Stimulated activated CD4-positive, alpha-beta T cell treated with anti-CD3 and anti-CD28 coated beads, Interleukin-1b, Interleukin-23, amount 100 ng/mL, for 1 hour (primary cell): ENCODE results near the gene PTPRO.

Experiments
- DNase-seq, 2 donors: peaks; one replicate each; pipeline ENCODE4 v3.0.0-alpha.2; 2020; ENCODE audit warnings: low read depth in 2 of 2

PTPRO gene

GRCh38 chr12:15350643-15351042 is 28.3 kb downstream of the PTPRO start:
- DNase-seq: no peak

DNA sequence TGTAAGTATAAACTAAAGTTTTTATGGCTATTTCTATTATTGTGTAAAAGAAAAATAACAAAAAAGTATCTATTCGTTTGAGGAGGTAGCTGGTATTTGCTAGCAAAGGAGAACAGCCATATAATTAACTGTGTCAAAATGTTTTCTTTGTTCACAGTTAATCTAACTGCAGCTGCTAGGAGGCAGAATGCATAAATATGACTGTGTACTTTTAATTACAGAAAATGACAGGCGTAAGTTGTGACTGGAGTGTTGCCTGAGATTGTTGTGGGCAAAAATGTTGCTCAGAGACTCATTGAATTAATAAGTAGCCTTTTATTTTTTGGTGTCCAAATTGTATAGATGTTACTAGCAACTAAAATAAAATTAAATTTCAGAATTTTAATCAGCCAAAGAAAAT is 33.5 kb downstream of the PTPRO start:
- DNase-seq: no peak

DNA sequence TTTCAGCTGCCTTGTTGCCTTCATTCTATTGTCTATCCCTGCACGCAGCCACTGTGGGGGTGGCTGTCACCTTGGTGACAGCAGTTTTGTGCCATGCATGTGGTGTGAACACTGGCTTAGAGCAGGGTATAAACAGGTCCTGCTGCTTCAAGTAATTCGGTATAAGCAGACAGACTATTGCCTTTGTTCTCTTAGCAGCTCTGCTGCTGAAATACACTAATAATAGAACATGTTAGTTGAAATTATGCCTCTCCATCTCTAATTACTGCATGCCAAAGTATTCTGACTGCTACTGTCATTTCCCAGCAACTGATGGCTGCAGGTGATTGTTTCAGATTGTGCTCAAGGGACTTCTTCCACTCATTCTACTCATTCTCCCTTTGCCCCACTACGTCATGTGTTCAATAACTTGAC is 34.6 kb downstream of the PTPRO start:
- DNase-seq: no peak

GRCh38 chr12:15364221-15365160 is 42.2 kb downstream of the PTPRO start:
- no peak for DNase-seq

DNA sequence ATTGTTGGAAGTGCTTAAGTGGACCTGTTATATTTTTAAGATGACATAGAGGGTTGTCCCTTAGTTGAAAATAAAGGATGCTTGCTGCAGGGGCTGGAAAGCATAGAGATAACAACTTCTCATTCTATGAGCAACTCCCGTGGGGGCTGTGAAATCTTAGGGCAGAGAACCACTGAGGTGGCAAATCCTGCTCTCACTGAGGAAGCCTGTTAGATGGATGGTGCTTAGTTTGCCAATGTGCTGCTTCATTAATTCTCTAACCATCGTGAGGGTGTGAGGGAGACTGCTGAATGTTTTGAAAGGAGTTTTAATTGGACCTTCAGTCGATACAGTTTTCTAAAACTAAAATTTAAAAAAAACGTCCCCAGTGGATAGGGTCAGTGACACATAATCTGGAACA is 46.5 kb downstream of the PTPRO start:
- no peak for DNase-seq

DNA sequence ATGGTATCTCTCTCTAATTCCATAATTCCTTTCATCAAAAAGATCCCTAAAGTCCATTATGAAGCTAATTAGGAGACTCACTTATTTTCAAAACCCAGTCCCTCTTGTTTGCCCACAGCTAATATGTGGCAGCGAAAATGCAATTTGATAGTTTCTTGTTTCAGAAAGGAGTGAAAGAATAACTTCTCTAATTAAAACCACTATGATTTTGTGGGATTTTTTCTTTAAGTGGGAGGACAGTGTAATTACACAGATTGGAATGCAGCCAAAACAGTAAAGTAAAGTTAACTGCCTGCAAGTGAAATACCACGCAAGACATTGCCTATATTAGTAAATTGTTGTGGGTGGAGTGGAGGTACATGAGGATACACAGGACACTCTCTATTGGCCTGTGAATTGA is 50.0 kb downstream of the PTPRO start:
- DNase-seq: no peak

GRCh38 chr12:15387772-15388171 is 65.5 kb downstream of the PTPRO start:
- no peak for DNase-seq

DNA sequence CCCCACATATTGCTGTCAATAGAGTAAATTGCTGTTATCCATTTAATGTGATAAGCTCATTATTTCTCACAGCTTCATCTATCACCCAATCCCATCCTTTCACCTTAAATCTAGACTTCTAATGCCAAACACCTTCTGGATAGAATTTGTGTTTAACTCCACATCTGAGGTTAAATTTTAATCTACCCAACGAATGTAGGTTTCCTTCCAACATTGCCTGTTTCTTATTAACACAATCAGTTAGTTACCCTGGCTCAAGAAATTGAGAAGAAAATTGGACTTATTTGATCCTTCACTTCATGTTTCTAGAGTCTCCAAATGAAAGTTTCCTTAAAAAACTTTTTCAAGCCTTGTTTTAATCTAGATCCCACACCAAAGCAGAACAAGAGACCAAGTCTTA is 67.3 kb downstream of the PTPRO start:
- no peak for DNase-seq

DNA sequence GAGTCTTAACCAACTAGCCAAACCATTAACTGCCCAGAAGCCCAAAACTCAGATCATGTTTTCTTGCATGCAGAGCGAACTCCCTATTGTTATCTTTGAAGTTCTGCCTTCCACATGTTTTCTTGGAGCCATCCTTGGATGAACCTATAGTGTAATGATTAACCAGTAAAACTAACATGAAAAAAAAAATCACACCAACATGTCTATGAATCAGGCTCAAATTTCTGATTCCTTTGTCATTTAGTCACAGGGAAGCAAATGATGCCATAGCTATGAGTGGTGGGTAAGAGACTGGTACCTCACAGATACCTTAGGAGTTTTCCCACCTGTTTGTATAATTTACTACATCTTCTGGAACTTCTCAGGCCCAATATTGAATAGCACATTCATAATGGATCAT is 70.7 kb downstream of the PTPRO start:
- no peak for DNase-seq

- no peak for DNase-seq
Measured at GRCh38 chr12:15393995-15394394, 71.7 kb downstream of the PTPRO start.

DNA sequence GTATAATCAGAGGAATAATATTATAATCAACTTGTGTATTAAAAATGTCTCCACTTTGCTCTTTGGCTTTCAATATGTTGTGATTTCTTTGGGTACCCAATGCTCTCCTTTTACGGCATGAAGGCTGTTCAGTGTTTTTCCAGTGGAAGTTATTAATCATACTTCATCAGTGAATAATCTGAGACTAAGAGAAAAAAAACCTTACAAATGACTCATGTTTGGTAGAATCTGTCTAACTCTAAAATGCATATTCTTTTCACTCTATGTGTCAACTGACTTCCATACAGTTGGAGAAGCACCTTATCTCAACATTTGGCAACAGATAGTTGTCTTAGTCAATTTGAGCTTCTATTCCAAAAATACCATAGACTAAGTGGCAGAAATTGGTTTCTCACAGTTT is 82.2 kb downstream of the PTPRO start:
- DNase-seq: no peak

- no peak for DNase-seq
Measured at GRCh38 chr12:15405606-15406005, 83.3 kb downstream of the PTPRO start.

DNA sequence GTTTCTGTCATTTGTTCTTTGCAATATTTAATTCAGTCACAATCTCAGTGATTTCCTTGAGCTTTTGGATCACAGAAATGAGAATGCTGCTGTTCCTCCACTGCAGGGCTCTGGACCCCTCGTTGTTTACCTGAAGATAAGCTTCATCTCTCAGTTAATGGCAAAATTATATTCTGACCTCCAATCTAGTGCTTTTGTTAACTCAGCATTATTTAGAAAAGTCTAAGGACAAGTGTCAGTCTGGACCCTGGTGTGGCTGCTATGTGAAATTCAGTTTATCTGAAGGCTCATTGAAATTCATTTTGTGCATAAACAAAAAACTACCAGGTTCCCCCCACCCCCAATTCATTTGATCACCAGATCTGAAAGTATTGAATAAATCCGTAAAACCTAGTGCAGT is 84.7 kb downstream of the PTPRO start:
- no peak for DNase-seq

- DNase-seq: no peak
Measured at GRCh38 chr12:15411842-15412241, 89.5 kb downstream of the PTPRO start.

- DNase-seq: no peak
Measured at GRCh38 chr12:15417691-15418090, 95.4 kb downstream of the PTPRO start.

DNA sequence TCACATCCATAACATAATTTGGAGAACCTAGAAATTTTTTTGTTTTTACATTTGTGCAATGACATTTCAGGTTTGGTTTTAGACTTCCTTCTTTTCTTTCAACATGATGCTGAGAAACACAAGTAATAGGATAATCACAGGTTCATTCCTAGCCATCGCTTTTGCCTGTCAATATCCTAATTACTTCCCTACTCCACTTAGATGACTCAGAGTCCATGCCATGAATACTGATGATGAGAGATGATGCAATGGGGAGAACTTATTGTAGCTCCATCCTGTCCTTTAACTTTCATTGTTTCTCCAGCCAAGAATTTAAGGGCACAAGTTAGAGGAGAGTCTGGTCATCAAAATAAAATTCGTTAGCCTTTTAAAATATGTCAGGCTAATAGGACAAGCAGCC is 101.3 kb downstream of the PTPRO start:
- DNase-seq: no peak

- no peak for DNase-seq
Measured at GRCh38 chr12:15427913-15428312, 105.6 kb downstream of the PTPRO start.

GRCh38 chr12:15428632-15429031 is 106.3 kb downstream of the PTPRO start:
- DNase-seq: no peak

DNA sequence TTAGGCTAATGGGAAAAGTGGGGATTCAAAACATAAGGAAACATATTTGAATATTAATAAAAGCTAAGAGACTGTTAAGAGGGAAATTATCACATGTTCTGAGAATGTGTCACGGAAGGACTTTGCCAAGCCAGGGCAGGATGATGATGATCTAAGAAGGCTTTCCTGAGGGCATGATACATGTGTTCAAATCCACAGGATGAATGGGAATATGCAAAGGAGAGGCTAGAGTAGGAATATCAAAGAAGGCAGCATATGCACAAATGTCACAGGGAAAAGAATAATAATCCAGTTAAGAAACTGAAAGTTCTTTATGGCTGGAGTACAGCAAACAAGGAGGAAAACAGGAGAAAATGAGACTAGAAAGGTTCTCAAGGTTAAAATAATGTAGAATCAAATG is 107.0 kb downstream of the PTPRO start:
- no peak for DNase-seq

- no peak for DNase-seq
Measured at GRCh38 chr12:15435597-15435996, 113.3 kb downstream of the PTPRO start.

DNA sequence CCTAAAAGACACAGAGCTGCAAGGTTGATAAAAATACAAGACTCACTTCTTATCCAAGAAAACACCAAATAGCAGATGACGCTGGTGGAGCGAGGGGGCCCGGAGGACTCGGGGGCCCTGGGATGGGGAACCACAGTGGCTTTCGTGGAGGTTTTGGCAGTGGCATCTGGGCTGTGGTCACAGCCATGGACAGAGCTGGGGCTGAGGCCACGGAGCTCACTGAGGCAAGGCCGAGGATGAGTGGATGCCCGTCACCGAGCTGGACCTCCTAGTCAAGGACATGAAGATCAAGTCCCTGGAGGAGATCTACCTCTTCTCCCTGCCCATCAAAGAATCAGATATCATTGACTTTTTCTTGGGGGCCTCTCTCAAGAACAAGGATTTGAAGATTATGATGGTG is 117.2 kb downstream of the PTPRO start:
- no peak for DNase-seq

GRCh38 chr12:15443050-15443449 is 120.7 kb downstream of the PTPRO start:
- no peak for DNase-seq

DNA sequence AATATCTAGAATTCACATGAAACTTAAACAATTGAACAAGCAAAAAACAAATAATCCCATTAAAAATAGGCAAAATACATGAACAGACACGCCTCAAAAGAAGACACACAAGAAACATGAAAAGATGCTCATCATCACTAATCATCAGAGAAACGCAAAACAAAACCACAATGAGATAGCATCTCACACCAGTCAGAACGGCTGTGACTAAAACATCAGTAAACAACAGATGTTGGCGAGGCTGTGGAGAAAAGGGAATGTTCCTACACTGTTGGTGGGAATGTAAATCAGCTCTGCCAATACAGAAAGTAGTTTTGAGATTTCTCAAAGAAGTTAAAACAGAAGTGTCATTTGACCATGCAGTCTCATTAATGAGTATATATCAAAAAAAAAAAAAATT is 121.3 kb downstream of the PTPRO start:
- no peak for DNase-seq

- DNase-seq: no peak
Measured at GRCh38 chr12:15444523-15444922, 122.2 kb downstream of the PTPRO start.
